Measurements from ENCODE around the gene CBX2.

Gene CBX2

GRCh38 chr17:79777894-79778503, at the start of gene CBX2:
Gene CBX2 (plus strand): TSS chr17:79778148. CDS start chr17:79778236, 88 bp downstream.
- DNase-seq = peak; percentile 88

DNA sequence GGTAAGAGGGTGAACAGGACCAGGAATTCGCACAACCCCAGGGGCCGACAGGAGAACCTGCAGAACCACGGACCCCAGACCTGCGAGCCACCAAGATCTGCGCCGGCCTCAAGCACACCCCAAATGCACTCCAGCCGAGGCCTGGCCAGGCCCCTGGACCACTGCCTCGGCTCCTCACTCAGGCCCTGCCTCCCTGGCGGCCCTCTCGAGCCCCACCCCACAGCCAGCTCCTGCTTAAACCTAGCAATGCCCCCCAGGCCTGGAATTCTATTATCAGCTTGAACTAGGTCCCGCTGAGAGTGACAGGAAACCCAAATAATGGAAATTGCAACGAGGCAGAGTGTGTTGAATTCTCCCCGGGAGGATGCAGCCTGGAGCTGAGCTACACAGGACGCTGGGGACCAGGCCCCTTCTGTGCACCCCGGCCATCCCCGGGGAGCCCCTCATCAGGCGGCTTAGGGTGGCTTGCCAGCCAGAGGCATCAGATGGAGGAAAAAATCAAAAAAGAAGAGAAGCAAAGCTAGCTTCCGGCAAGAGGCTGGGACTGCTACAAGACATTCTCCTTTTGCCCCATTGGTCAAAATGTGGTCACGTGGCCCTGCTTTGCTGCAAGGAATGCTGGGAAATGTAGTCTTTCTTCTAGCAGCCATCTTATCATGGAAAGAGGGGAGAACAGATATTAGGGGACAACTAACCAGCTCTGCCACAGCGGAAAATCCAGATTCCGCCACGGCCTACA, 49.6 kb upstream of the CBX2 start:
- peak; percentile 91 for DNase-seq

- DNase-seq = no peak
These were observed 49.0 kb upstream of the CBX2 start for GRCh38 chr17:79728908-79729471.

DNA sequence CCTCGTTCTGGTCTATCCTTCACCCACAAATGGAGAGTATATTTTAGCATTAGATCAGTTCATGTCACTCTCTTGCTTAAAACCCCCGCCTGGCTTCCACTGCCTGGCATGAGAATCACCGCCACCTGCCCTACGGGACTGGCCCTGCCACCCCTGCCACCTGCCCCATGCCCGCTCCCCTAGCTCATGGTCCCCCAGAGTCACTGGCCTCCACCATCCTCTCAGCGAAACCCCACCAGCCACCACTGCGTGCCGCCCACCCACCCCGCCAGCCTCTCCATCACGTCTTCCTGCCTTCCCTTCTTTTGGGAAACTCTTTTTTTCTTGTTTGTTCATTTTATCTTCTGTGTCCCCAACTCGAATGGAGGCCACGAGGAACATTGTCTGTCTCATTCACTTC, 48.2 kb upstream of the CBX2 start:
- no peak for DNase-seq

GRCh38 chr17:79730437-79730768, 47.5 kb upstream of the CBX2 start:
- DNase-seq = no peak

DNA sequence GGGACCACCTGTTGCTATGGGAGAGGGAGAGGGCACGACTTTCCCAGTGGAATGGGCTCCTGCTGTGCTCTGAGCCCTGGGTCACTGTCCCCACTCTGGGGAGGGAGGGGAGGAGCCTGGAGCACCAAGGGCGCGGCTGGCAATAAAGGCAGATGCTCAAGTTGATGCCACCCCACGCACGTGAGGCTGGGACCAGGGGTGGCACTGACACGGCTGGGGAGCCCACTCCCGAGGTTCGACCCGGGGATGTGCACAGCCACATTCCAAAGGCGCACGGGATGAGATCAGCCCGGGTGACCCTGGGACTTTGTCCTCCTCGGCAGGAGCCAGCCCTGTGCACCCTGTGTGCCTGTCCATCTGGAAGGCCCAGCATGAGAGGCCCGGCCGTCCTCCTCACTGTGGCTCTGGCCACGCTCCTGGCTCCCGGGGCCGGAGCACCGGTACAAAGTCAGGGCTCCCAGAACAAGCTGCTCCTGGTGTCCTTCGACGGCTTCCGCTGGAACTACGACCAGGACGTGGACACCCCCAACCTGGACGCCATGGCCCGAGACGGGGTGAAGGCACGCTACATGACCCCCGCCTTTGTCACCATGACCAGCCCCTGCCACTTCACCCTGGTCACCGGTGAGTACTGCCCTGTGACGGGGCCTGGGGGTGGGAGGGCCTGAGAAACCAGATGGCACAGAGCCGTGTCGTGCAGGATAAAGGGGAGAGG, 47.0 kb upstream of the CBX2 start, which contains the start of gene ENPP7:
Gene ENPP7 (plus strand): TSS at position 175 of the 715 bp plus-strand sequence. CDS start 197 bp downstream, at position 372.
- DNase-seq = no peak

DNA sequence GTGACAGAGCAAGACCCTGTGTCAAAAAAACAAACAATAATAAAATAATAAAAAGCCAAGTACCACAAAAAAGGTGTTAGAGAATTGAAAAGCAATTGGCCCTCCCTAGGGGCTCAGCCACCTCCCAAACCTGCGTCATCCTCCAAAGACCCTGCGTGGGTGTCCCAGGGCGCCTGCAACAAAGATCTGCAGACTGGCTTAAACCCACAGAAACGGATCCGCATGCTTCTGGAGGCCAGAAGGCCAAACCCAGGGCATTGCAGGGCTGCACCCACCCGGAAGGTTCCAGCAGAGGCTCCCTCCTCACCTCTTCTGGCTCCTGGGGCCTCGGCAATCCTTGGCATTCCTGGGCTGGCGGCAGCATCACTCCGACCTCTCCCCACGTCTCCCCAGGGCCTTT, 45.7 kb upstream of the CBX2 start:
- DNase-seq = no peak

DNA sequence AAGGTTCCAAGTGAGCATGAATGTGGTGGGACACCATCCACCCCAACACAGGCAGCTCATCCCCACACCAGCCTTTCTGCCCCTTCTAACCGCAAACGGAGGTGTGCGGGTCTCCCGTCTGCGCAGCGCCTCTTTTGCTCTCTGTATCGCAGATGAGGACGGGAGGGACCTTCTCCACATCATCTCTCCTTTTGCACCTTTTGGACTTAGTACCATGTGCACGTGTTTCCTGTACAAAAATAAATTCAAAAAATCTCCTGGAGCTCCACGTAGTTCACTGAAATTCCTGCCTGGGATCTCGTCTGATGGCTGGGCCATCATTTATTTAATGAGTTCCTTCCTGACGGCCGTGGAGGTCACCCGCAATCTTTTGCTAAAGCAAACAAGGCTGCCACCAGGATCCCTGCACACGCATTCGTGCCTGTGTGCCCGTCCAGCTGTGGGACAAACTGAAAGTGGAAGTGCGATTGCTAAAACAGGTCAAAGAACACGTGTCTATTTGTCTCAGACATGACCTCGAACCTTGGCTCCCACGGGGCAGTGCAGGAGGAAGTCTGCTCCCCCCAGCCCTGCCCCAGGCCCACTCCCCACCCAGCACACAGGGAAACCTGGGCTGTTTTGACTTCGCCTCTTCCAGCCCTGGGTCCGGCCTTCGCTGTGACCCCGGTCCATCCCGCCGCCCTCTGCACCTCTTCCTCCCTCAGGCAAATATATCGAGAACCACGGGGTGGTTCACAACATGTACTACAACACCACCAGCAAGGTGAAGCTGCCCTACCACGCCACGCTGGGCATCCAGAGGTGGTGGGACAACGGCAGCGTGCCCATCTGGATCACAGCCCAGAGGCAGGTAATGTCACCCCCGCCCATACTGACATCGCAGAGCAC, 44.9 kb upstream of the CBX2 start:
- DNase-seq = no peak

DNA sequence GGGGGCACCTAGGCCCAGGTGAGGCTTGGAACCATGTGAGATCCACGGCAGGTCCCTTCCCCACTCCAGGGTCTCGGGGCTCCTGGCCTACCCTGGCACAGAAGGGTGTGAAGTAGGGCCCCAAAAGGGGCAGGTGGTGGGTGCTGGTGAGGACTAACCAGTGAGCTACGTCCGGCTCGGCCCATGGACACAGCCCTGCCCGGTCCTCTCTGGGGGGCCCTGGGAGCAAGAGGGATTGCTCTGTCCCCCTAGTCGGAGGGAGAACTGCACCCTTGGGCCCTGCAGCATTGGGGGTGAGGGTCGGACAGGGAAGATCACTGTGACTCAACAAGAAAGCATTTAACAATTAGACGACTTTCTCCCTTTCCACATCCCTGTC, 44.3 kb upstream of the CBX2 start:
- DNase-seq = no peak

GRCh38 chr17:79735096-79735495, 42.9 kb upstream of the CBX2 start:
- no peak for DNase-seq

GRCh38 chr17:79737046-79737921, 40.7 kb upstream of the CBX2 start:
- no peak for DNase-seq

DNA sequence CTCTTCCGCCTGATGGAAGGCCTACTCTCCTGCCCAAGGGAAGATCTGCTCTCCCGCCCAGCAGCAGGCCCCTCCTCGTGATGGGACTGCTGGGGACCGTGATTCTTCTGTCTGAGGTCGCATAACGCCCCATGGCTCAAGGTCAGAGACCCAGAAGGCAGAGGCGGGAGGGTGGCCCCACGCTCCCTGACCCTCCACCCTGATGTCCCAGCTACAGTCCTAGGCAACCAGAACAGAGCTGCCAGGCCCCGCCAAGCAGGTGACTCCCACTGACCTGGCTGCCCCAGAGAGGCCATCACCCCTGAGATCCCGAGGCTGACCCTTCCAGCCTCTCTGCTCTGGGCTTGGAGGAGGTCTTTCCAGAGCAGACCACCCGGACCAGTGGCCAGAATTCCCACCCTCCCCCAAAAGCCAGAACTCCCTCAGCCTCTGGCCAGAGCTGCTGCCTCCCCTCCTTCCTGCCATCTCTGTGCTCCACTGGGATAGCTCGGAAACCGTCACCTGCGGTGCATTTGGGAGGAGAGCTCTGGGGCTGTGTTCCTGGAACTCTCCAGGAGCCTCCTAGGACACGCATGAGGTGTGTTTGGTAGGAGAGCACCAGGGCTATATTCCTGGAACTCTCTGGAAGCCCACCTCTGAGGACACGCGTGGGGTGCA, 39.9 kb upstream of the CBX2 start:
- DNase-seq = no peak

DNA sequence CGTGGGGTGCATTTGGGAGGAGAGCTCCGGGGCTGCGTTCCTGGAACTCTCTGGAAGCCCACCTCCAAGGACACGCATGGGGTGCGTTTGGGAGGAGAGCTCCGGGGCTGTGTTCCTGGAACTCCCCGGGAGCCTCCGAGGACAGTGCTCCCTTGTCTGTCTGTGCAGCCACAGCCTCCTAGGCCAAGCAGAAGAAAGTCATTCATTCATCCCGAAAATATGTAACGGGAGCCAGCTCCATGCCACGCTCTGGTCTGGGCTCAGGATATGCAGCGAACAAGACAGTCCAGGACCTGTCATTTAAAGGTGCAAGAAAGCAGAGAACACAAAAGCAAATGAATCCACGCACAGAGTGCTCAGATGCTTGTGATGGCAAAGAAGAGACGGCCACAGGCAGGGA, 39.3 kb upstream of the CBX2 start:
- no peak for DNase-seq

DNA sequence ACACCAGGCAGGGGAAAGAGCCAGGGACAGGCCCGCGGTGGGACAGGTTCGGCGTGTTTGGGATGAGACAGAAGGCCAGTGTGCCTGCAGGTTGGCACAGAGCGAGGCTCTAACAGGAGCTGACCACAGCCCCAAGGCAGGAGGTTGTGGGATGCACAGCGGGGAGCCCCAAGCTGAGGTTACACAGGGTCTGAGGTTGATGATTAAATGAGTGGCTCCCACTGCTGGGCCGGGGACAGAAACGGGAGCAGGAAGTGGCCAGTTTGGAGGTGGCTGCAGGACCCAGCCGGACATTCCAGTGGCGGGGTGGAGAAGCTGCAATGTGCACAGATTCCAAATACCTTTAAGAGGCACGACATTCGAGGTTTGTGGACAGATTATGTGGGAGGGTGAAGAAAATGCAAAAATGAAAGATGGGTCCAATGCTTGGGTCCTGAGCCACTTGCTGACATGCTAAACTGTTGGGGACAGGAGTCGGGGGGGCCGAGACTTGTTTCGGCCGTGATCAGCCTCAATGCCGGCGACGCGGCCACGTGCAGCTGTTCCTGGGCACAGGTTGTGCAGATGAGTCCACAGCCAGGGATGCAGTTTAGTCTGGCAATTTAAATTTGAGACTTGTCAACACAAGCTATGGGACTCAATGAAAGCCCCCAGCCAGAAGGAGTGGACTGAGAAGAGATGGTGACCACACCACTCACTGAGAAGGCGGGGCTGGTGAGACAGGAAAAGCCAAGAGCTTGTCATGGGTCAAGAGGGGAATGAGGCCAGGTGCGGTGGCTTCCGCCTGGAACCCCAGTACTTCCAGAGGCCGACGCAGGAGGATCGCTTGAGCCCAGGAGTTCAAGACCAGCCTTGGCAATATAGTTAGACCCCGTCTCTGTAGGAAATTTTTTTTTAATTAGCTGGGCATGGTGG, 38.5 kb upstream of the CBX2 start:
- DNase-seq = no peak

DNA sequence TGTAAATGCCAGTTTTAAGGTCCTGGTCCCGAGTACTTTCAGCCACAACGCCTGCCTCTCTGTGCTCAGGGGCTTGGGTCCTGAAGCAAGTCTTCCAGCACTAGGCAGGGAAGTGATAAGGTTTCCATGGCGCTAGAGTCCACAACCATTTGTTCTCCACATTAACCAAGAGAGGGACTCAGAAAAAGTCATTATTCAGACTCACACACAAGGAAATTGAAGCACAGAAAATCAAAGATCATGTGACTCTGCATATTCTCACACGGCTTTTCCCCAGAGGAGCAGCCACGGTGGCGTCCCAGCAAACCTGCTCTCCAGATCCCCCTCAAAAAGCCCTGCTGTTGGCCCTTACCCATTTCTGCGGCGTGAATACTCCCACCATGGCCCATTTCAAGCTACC, 37.5 kb upstream of the CBX2 start:
- no peak for DNase-seq

DNA sequence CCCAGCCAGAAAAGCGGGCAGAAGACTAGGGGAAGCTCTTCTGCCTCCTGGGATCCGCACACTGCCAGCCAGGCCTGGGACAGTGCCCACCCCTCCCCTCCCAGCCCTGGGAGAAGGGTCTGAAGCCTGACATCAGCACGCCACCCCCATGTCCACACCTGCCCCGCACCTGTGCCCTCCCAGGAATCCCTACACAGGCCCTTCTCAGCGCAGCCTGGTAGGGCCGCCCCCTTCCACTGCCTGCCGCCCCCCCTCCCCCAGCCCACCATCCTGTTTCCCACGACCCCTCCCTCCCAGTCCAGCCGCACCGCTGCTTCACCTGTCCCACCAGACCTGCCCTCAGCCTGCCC, 36.6 kb upstream of the CBX2 start:
- DNase-seq = no peak

DNA sequence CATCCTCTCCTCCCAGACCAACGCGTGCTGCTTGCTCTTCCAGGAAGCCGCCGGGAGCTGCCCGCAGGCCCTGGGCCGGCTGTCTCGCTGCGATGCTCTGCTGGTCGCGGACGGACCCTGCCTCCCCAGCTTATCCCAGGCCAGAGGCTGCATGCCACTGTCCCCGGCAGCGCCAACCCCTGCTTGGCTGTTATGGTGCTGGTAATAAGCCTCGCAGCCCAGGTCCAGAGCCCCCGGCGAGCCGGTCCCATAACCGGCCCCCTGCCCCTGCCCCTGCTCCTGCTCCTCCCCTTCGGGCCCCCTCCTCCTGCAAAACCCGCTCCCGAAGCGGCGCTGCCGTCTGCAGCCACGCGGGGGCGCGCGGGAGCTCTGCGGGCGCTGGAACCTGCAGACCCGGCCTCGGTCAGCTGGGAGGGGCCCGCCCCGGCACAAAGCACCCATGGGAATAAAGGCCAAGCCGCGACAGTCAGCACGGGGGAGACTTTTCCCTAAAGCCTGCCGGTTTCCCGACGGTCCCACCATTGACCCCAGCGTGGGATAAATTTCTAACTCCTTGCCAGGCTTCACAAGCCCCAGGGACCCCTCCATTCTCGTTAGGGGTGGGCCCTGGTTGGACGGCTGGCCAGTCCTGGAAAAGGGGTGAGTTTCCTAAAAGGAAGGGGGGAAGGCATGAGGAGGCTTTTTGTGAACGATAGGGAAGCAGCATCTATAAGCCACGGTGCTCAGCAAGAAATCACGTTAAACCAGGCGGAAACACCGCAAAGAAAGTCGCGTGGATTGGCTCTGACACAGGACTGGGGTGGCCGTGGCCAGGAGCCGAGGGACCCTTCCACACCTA, 36.0 kb upstream of the CBX2 start:
- peak; percentile 91 for DNase-seq

- DNase-seq = no peak
These were observed 35.4 kb upstream of the CBX2 start for GRCh38 chr17:79742589-79742918.

- no peak for DNase-seq
These were observed 34.9 kb upstream of the CBX2 start for GRCh38 chr17:79742951-79743476.
